Keratinocyte (primary cell): ENCODE measurements around the gene MYCBP2. TPM values are rescaled to one million over a fixed set of nuclear protein-coding genes. Genes with fewer than 3 reads are reported as not detected.

Source experiments
- DNase-seq: peaks from one replicate; pipeline ENCODE4 v3.0.0-alpha.2; 2011; ENCODE audit warnings: low read depth, missing footprints, low spot score
- FAIRE-seq: peaks from 2 replicates; lab custom pipeline; 2011; peaks lifted over from hg19 to GRCh38; lab: Jason Lieb, UNC
- H2AFZ ChIP-seq: 2 replicates; pipeline ENCODE4 v1.6.0; 2012; ENCODE audit warnings: low read length, control low read depth, inconsistent platforms; ENCODE audit not compliant: control insufficient read depth
- H3K27ac ChIP-seq: 2 replicates; pipeline ENCODE4 v1.5.1; 2011; ENCODE audit warnings: low read length; ENCODE audit not compliant: control insufficient read depth, insufficient read depth
- H3K27me3 ChIP-seq: 3 replicates; pipeline ENCODE4 v1.6.0; 2011; ENCODE audit warnings: low read length; ENCODE audit not compliant: control insufficient read depth, insufficient read depth; ENCODE audit errors: extremely low read depth
- H3K36me3 ChIP-seq, 2 experiments: 2 replicates in 1 of 2; 3 replicates in 1 of 2; pipeline ENCODE4 v1.5.1; 2011; ENCODE audit warnings: low read length in 2 of 2, mild to moderate bottlenecking in 1 of 2; ENCODE audit not compliant: control insufficient read depth in 2 of 2, insufficient read depth in 2 of 2; ENCODE audit errors: extremely low read depth in 1 of 2
- H3K4me1 ChIP-seq: 3 replicates; pipeline ENCODE4 v1.5.1; 2011; ENCODE audit warnings: low read length; ENCODE audit not compliant: control insufficient read depth, insufficient read depth; ENCODE audit errors: extremely low read depth
- H3K4me2 ChIP-seq: 3 replicates; pipeline ENCODE4 v1.6.0; 2011; ENCODE audit warnings: low read depth, low read length; ENCODE audit not compliant: control insufficient read depth, insufficient read depth; ENCODE audit errors: extremely low read depth
- H3K4me3 ChIP-seq, 3 experiments: fragments of 200-600 bp in 1 of 3; sonication (generic) in 1 of 3; 2 replicates in 2 of 3; 3 replicates in 1 of 3; pipeline ENCODE4 v1.5.1; 2011 to 2016; ENCODE audit warnings: low read length in 3 of 3, mild to moderate bottlenecking in 3 of 3, control low read depth in 2 of 3, inconsistent platforms in 1 of 3, low read depth in 1 of 3, mixed read lengths in 1 of 3, mixed run types in 1 of 3, moderate library complexity in 1 of 3; ENCODE audit not compliant: control insufficient read depth in 2 of 3, insufficient read depth in 2 of 3; ENCODE audit errors: extremely low read depth in 1 of 3
- H3K79me2 ChIP-seq: 2 replicates; pipeline ENCODE4 v1.6.0; 2012; ENCODE audit warnings: low read length; ENCODE audit not compliant: control insufficient read depth, insufficient read depth
- H3K9ac ChIP-seq: 3 replicates; pipeline ENCODE4 v1.6.0; 2011; ENCODE audit warnings: low read length; ENCODE audit not compliant: control insufficient read depth, insufficient read depth; ENCODE audit errors: extremely low read depth
- H3K9me1 ChIP-seq: 3 replicates; pipeline ENCODE4 v1.6.0; 2011; ENCODE audit warnings: low read length; ENCODE audit not compliant: control insufficient read depth, insufficient read depth; ENCODE audit errors: extremely low read depth
- H3K9me3 ChIP-seq: 2 replicates; pipeline ENCODE4 v1.5.1; 2012; ENCODE audit warnings: low read depth, low read length; ENCODE audit not compliant: control insufficient read depth
- H4K20me1 ChIP-seq: 3 replicates; pipeline ENCODE4 v1.6.0; 2011; ENCODE audit warnings: low read length; ENCODE audit not compliant: control insufficient read depth, insufficient read depth; ENCODE audit errors: extremely low read depth
- CTCF ChIP-seq, 3 experiments: IDR thresholded peaks in 1 of 3; conservative IDR thresholded peaks in 1 of 3; optimal IDR thresholded peaks in 1 of 3; 2 replicates in 2 of 3; 3 replicates in 1 of 3; pipeline versions ENCODE3 to v1.5.1; 2011; ENCODE audit warnings: low read length in 3 of 3, mild to moderate bottlenecking in 3 of 3, moderate library complexity in 2 of 3, control low read depth in 1 of 3, inconsistent platforms in 1 of 3; ENCODE audit not compliant: insufficient read depth in 2 of 3; ENCODE audit errors: extremely low read depth in 1 of 3
- EZH2 ChIP-seq: IDR thresholded peaks from one replicate; pipeline ENCODE4 v1.6.1; 2012; ENCODE audit warnings: inconsistent platforms, mild to moderate bottlenecking, low read length, moderate library complexity
- dilution Hi-C: fragments of 300-500 bp; cut with MboI; formaldehyde crosslinking; loops from one replicate; pipeline ENCODE4 v1.7.0; 2020; ENCODE audit warnings: low sequenced_read_pairs; ENCODE audit not compliant: extremely low pct_ligation_motif_present
- polyA plus RNA-seq, 5 experiments: library from polyadenylated mRNA; depleted of rRNA in 3 of 5; stranded (reverse) in 3 of 5; stranded (forward) in 1 of 5; unstranded in 1 of 5; fragments of >200 nt; gene quantifications; 1 replicate in 1 of 5; 2 replicates in 3 of 5; 3 replicates in 1 of 5; pipeline versions ENCODE4 v1.2.1 to v1.2.3, GENCODE V29; 2011 to 2012; ENCODE audit warnings: missing spikeins in 2 of 5, low read depth in 1 of 5, low replicate concordance in 1 of 5

MYCBP2 gene
- polyA plus RNA-seq, 1 donor (not counting 4 experiments of a cell fraction or from before 2014, with no cell fraction given): 43.8 TPM

DNA sequence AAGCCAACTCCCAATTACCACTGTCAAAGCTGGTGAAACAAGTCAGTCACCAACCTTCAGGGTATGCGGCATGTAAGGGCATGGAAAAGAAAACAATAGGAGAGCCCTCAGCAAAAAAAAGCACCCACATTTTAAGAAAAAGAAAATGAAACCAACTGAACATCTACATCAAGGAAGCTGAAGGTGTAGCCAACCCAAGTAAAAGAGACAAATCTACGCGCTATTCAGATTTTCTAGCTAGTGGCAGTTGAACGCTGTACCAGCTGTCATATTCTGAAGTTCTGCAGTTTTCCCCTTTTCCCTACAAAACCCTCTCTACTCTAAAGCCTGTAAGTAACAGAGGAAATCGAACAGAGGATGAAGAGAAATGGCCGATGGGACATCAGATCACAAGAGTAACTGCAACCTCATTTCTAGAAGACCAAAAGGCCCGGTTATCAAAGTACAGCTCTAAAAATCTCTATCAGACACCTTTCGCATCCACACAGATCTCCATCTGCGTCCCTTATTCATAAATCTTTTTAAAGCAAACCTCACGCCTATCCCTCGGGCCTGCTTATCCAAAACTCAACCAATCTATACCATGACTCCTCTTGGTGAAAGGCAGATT is 1.4 kb downstream of the MYCBP2 start:
- H4K20me1 ChIP-seq: no peaks in the 10 kb centered on the region
- H3K9me3 ChIP-seq: no peaks in the 10 kb centered on the region
- FAIRE-seq: peak; percentile 53
- H3K27me3 ChIP-seq: no peaks in the 10 kb centered on the region
- H3K4me2 ChIP-seq: peak overlapping the region; percentile 90
- peak overlapping the region; percentile 71 for H2AFZ ChIP-seq
- no peaks in the 10 kb centered on the region for H3K36me3 ChIP-seq
- TF ChIP-seq CTCF (optimal IDR thresholded peaks at IDR 0.05 in 1 of 3, IDR thresholded peaks at IDR 0.05 in 1 of 3, conservative IDR thresholded peaks at IDR 0.05 in 1 of 3; ENCODE audit: extremely low read depth in 1 of 3, insufficient read depth in 2 of 3, low read length in 3 of 3): no peak
- no peak for TF ChIP-seq EZH2
- H3K9ac ChIP-seq: peak overlapping the region; percentile 84
- DNase-seq: no peak
- no peaks in the 10 kb centered on the region for H3K9me1 ChIP-seq
- peak overlapping the region; percentile 85 to 96 (median 90) for H3K4me3 ChIP-seq
- peak overlapping the region; percentile 74 for H3K27ac ChIP-seq
- dilution Hi-C loops: no loop called here
- peaks cover 63% of the 10 kb centered on the region for H3K79me2 ChIP-seq
- H3K4me1 ChIP-seq: peaks cover 32% of the 10 kb centered on the region

GRCh38 chr13:77323858-77324257 is 3.0 kb downstream of the MYCBP2 start:
- Histone ChIP-seq H3K27ac (no peak overlapping the region), H3K79me2 (peaks cover 79% of the 10 kb centered on the region), H3K9me1 (no peaks in the 10 kb centered on the region), H4K20me1 (peaks cover 10% of the 10 kb centered on the region), H3K9ac (no peak overlapping the region), H3K36me3 (no peaks in the 10 kb centered on the region), H3K4me1 (peaks cover 27% of the 10 kb centered on the region), H3K27me3 (no peaks in the 10 kb centered on the region), H3K9me3 (no peaks in the 10 kb centered on the region), H3K4me3 (no peak overlapping the region), H2AFZ (no peak overlapping the region), H3K4me2 (no peak overlapping the region)
- FAIRE-seq (no peak), DNase-seq (no peak)
- dilution Hi-C loops: no loop called here
- TF ChIP-seq CTCF (optimal IDR thresholded peaks at IDR 0.05 in 1 of 3, IDR thresholded peaks at IDR 0.05 in 1 of 3, conservative IDR thresholded peaks at IDR 0.05 in 1 of 3; ENCODE audit: extremely low read depth in 1 of 3, insufficient read depth in 2 of 3, low read length in 3 of 3) (no peak), EZH2 (no peak)
